ENCODE measurements around the gene WDR37.
"Not testable (repeated sequence)": the region's sequence is repeated elsewhere in the genome, so short reads cannot be mapped to it uniquely, and the experiment has no call there.

The WDR37 gene

GRCh38 chr10:1063232-1063865 is 7.2 kb downstream of the WDR37 start:
- H4K20me1 ChIP-seq (ENCODE audit: insufficient read depth, low read length) = peaks cover 40% of the 10 kb centered on the region
- H3K36me3 ChIP-seq (ENCODE audit: insufficient read depth, low read length) = peaks cover 22% of the 10 kb centered on the region
- H3K27me3 ChIP-seq (ENCODE audit: insufficient read depth, low read length, poor library complexity) = no peaks in the 10 kb centered on the region
- no peaks in the 10 kb centered on the region for H3K9me3 ChIP-seq (ENCODE audit: insufficient read depth, low read length, severe bottlenecking)
- H3K4me3 ChIP-seq (ENCODE audit: low read depth in 1 of 2, low read length in 2 of 2) = no peak overlapping the region
- H2AFZ ChIP-seq (ENCODE audit: low read depth, low read length) = no peak overlapping the region
- no peak for DNase-seq
- peak overlapping the region; percentile 50; the same call in 1 of the 2 replicates for H3K27ac ChIP-seq (ENCODE audit: low read length)
- H3K79me2 ChIP-seq (ENCODE audit: insufficient read depth, low read length) = peaks cover 78% of the 10 kb centered on the region
- no peak for TF ChIP-seq EZH2 (IDR thresholded peaks at IDR 0.05; ENCODE audit: borderline replicate concordance, low read depth, low read length, severe bottlenecking)
- TF ChIP-seq CTCF (IDR thresholded peaks at IDR 0.05; ENCODE audit: borderline replicate concordance, extremely low read depth, low read length, poor library complexity, severe bottlenecking) = no peak
- no peak overlapping the region for H3K9ac ChIP-seq (ENCODE audit: low read depth, low read length)
- H3K4me1 ChIP-seq (ENCODE audit: insufficient read depth, low read length) = peaks cover 48% of the 10 kb centered on the region
- no peak overlapping the region for H3K4me2 ChIP-seq (ENCODE audit: insufficient read depth, low read length)
- ATAC-seq (ENCODE audit: insufficient read depth, low read depth) = no peak

- Histone ChIP-seq H3K79me2 (ENCODE audit: insufficient read depth, low read length) (peaks cover 72% of the 10 kb centered on the region), H2AFZ (ENCODE audit: low read depth, low read length) (no peak overlapping the region), H3K9me3 (ENCODE audit: insufficient read depth, low read length, severe bottlenecking) (no peaks in the 10 kb centered on the region), H3K27ac (ENCODE audit: low read length) (no peak overlapping the region), H3K36me3 (ENCODE audit: insufficient read depth, low read length) (peaks cover 12% of the 10 kb centered on the region), H3K4me2 (ENCODE audit: insufficient read depth, low read length) (no peak overlapping the region), H3K4me3 (ENCODE audit: low read depth in 1 of 2, low read length in 2 of 2) (no peak overlapping the region), H4K20me1 (ENCODE audit: insufficient read depth, low read length) (peaks cover 38% of the 10 kb centered on the region), H3K4me1 (ENCODE audit: insufficient read depth, low read length) (peaks cover 32% of the 10 kb centered on the region), H3K27me3 (ENCODE audit: insufficient read depth, low read length, poor library complexity) (no peaks in the 10 kb centered on the region), H3K9ac (ENCODE audit: low read depth, low read length) (no peak overlapping the region)
- DNase-seq = no peak
- ATAC-seq (ENCODE audit: insufficient read depth, low read depth) = no peak
- TF ChIP-seq EZH2 (IDR thresholded peaks at IDR 0.05; ENCODE audit: borderline replicate concordance, low read depth, low read length, severe bottlenecking) (no peak), CTCF (IDR thresholded peaks at IDR 0.05; ENCODE audit: borderline replicate concordance, extremely low read depth, low read length, poor library complexity, severe bottlenecking) (no peak)
These were observed 8.7 kb downstream of the WDR37 start for GRCh38 chr10:1064964-1065247.

GRCh38 chr10:1066734-1067133 is 10.5 kb downstream of the WDR37 start:
- ATAC-seq (ENCODE audit: insufficient read depth, low read depth); H3K27me3 ChIP-seq (ENCODE audit: insufficient read depth, low read length, poor library complexity); H3K4me2 ChIP-seq (ENCODE audit: insufficient read depth, low read length); DNase-seq; H3K9me3 ChIP-seq (ENCODE audit: insufficient read depth, low read length, severe bottlenecking); H2AFZ ChIP-seq (ENCODE audit: low read depth, low read length); H3K9ac ChIP-seq (ENCODE audit: low read depth, low read length); H3K27ac ChIP-seq (ENCODE audit: low read length); H3K4me3 ChIP-seq (ENCODE audit: low read depth in 1 of 2, low read length in 2 of 2): not testable (repeated sequence)
- H3K4me1 ChIP-seq (ENCODE audit: insufficient read depth, low read length) = peaks cover 14% of the 10 kb centered on the region
- H3K79me2 ChIP-seq (ENCODE audit: insufficient read depth, low read length) = peaks cover 62% of the 10 kb centered on the region
- H3K36me3 ChIP-seq (ENCODE audit: insufficient read depth, low read length) = peaks cover 12% of the 10 kb centered on the region
- H4K20me1 ChIP-seq (ENCODE audit: insufficient read depth, low read length) = peaks cover 29% of the 10 kb centered on the region

GRCh38 chr10:1068380-1069361 is 12.5 kb downstream of the WDR37 start:
- Histone ChIP-seq H3K27me3 (ENCODE audit: insufficient read depth, low read length, poor library complexity) (no peaks in the 10 kb centered on the region), H3K9ac (ENCODE audit: low read depth, low read length) (no peak overlapping the region), H3K4me1 (ENCODE audit: insufficient read depth, low read length) (no peaks in the 10 kb centered on the region), H2AFZ (ENCODE audit: low read depth, low read length) (no peak overlapping the region), H4K20me1 (ENCODE audit: insufficient read depth, low read length) (peaks cover 18% of the 10 kb centered on the region; the same call in 1 of the 2 replicates), H3K36me3 (ENCODE audit: insufficient read depth, low read length) (peaks cover 20% of the 10 kb centered on the region), H3K27ac (ENCODE audit: low read length) (no peak overlapping the region), H3K9me3 (ENCODE audit: insufficient read depth, low read length, severe bottlenecking) (no peaks in the 10 kb centered on the region), H3K4me2 (ENCODE audit: insufficient read depth, low read length) (no peak overlapping the region), H3K4me3 (ENCODE audit: low read depth in 1 of 2, low read length in 2 of 2) (no peak overlapping the region), H3K79me2 (ENCODE audit: insufficient read depth, low read length) (peaks cover 48% of the 10 kb centered on the region)
- TF ChIP-seq CTCF (IDR thresholded peaks at IDR 0.05; ENCODE audit: borderline replicate concordance, extremely low read depth, low read length, poor library complexity, severe bottlenecking) = no peak
- TF ChIP-seq EZH2 (IDR thresholded peaks at IDR 0.05; ENCODE audit: borderline replicate concordance, low read depth, low read length, severe bottlenecking) = no peak
- DNase-seq (no peak), ATAC-seq (ENCODE audit: insufficient read depth, low read depth) (no peak)
